ENCODE data around the gene ALOX5AP.
"Not testable (repeated sequence)": the region's sequence is repeated elsewhere in the genome, so short reads cannot be mapped to it uniquely, and the experiment has no call there.

ALOX5AP gene

GRCh38 chr13:30737511-30738337 is 2.4 kb downstream of the ALOX5AP start:
- DNase-seq (ENCODE audit: low read depth, low spot score): no peak

DNA sequence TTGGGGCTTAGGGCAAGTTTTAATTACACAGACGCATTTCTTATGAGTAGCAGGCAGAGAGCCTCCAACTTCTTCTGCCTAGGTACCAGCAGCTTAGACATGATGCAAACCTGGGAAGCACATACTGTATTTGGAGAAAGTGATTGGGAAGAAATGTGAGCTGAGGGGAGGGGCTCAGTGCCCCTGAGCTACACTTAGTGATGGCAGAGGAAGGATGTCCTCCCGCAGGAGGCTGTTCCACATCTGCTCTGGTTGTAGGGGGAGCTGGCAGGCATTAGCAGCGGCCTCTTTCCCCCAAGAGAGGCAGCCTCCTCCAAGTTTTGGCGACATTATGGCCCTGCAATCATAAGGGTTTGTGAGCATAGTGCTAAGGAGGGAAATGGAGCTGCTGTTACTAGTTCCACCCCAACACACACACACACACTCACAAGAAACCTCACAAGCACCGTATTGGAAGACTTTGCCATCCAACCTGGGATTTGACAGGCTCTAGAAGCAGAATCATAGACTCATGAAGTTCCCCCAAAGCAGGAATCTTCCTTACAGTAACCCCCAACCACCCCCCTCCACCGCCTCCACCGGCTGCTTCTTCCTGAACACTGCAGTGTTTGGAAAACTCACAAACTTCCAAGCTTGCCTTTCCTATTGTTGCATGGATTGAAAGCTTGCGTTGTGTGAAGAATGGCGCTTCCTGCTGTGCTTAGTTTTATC is 3.3 kb downstream of the ALOX5AP start:
- no peak for DNase-seq (ENCODE audit: low read depth, low spot score)

DNA sequence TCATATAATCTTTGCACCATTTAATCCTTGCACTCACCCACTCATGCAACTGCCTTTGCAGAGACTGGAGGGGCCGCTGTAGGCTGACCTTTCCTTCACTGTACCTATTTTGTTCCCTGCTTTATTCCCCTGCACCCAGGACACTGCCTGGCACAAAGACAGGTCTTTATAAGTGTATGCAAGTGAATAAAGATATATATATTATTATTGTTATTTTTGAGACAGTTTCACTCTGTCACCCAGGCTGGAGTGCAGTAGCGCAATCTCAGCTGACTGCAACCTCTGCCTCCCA is 3.8 kb downstream of the ALOX5AP start:
- no peak for DNase-seq (ENCODE audit: low read depth, low spot score)

- no peak for DNase-seq (ENCODE audit: low read depth, low spot score)
Observed at GRCh38 chr13:30739761-30740642, 4.7 kb downstream of the ALOX5AP start.

DNA sequence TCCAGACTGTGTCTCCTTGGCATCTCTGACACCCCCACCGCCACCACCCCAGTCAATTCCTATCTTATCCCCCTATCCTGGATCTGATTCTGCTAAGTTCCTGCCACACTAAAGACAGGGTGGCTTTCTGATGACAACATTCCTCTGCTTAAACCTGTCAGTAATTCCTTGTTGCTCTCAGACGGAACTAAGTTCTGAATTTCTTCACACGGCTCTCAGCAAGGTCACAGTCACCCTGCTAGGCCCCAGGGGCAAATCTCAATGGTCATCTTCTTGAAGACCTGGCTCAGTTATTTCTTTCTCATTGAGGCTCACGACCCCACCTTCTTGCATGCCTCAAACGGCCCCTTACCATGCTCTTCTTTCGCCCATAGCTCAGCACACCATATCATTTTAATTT is 7.6 kb downstream of the ALOX5AP start:
- DNase-seq (ENCODE audit: low read depth, low spot score): no peak

DNA sequence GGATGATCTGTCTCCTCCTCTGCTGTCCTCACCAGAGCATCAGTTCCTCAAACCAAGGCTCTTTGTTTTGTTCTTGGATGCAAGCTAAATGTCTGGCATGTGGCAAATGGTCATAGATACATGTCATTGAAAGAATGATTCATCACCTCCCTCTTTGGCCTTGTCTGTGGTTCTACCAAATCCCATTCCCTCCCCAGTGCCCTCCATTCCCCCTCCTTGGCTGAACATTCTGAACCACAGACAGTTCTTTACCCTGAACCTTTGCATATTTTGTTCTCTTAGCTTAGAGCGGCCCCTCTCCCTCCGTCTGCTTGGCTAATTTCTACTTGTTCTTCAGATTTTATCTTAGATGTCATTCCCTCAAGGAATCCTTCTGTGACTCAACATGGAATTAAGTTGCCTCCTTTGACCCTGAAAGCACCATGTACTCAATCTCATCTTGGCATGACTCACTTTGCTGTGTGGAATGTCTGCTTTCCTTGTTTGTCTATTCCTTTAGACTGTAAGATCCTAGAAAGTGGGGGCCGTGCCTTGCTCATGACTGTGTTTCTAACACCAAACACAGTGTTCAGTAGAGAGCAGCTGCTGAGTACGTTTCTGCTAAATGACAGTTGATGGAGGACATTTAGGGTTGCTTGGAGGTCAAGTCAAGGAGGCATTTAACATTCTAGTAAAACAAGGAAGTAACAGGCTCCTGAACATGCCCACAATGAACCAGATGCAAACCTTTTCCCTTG is 8.1 kb downstream of the ALOX5AP start:
- DNase-seq (ENCODE audit: low read depth, low spot score): no peak

DNA sequence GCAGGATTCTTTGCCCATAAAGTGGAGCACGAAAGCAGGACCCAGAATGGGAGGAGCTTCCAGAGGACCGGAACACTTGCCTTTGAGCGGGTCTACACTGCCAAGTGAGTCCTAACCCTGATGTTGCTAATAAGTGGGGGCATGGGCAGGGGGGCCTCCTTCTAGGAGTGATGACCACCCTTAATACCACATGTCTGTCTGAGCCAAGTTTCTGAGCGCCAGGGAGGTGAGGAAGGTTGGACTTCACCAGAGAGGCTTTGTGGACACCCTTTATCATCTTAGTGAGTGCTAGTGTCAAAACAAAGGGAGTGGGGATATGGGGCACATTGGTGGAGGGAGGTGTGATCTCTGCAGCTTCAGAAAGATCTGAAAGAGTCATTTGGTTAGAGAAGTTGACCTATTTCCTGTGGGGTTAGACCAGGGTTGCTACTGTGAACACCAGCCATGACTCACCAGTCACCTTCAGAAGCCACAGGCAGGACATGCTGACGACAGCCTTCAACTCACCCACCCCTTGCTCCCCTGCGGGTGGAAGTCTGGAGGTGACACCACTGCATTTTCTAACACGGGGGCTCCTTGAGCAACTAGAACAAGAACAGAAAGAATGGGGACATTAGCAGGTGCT is 8.8 kb downstream of the ALOX5AP start:
- DNase-seq (ENCODE audit: low read depth, low spot score): no peak

GRCh38 chr13:30744681-30745077 is 9.3 kb downstream of the ALOX5AP start:
- no peak for DNase-seq (ENCODE audit: low read depth, low spot score)

GRCh38 chr13:30745906-30746686 is 10.8 kb downstream of the ALOX5AP start:
- DNase-seq (ENCODE audit: low read depth, low spot score): no peak

DNA sequence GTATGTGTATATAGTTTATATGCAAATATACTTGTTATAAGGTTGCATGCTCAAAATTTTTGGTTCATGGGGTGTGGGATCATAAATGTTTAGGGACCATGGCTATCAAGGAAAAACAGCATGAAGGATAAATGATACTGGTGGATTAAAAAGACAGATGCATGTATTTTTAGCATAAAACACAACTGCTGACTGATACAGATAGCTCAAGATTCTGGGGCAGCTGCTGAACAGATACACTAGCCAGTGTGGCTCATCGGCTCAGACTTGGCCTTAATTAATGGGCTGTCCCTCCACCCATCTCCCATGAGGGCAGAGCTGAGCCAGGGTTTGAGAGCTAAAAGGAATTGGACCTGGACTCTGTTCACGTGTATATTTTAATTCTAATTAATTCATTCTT is 11.4 kb downstream of the ALOX5AP start:
- no peak for DNase-seq (ENCODE audit: low read depth, low spot score)

- DNase-seq (ENCODE audit: low read depth, low spot score): not testable (repeated sequence)
Observed at GRCh38 chr13:30747845-30748244, 12.5 kb downstream of the ALOX5AP start.

- DNase-seq (ENCODE audit: low read depth, low spot score): no peak
Observed at GRCh38 chr13:30748717-30749116, 13.4 kb downstream of the ALOX5AP start.

DNA sequence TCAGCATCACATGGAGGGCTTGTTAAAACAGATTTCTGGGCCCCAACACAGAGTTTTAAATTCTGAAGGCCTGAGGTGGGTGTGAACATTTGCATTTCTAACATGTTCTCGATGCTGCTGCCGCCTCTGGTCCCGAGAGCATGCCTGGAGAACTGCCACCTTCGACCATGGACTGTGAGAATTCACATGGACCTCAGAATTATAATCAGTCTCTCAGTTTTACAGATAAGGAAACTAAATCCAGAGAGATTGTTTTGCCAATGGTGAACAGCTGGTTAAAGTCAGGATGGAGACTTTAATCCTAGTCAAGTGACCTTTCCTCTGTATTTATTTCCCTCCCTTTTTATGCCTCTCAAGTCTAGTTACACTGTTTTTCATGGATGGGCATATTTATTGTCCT is 14.7 kb downstream of the ALOX5AP start:
- DNase-seq (ENCODE audit: low read depth, low spot score): no peak

GRCh38 chr13:30751183-30751933 is 16.0 kb downstream of the ALOX5AP start:
- no peak for DNase-seq (ENCODE audit: low read depth, low spot score)

DNA sequence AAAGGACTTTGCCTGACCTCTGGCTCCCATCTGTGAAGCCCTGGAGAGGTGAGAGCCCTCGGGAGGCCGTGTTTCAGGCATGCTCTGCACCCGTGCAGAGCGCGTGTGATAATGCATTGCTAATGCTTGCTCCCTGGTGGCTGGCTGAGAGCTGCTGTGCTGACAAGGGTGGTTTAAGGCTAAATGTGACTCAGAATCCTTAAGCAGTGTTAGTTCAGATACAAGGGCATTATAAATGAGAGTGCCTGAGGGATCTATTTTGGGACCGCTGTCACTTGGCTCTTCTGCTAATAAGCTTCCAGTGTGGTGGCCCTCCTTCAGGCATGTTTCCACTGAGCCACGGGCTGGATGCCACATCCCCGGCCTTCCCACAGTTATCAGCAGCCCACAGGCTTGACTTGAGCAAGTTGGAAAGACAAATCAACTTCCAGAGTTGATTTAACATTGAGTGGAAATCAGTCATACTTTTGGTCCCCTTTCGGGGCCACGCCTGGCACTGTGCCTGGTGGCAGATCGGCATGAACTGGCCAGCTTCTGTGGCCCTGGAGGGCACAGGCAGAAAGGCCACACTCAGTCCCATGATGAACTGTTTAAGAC is 17.0 kb downstream of the ALOX5AP start:
- no peak for DNase-seq (ENCODE audit: low read depth, low spot score)

GRCh38 chr13:30753030-30753616 is 17.8 kb downstream of the ALOX5AP start:
- no peak for DNase-seq (ENCODE audit: low read depth, low spot score)

GRCh38 chr13:30755678-30756077 is 20.3 kb downstream of the ALOX5AP start:
- DNase-seq (ENCODE audit: low read depth, low spot score): no peak

DNA sequence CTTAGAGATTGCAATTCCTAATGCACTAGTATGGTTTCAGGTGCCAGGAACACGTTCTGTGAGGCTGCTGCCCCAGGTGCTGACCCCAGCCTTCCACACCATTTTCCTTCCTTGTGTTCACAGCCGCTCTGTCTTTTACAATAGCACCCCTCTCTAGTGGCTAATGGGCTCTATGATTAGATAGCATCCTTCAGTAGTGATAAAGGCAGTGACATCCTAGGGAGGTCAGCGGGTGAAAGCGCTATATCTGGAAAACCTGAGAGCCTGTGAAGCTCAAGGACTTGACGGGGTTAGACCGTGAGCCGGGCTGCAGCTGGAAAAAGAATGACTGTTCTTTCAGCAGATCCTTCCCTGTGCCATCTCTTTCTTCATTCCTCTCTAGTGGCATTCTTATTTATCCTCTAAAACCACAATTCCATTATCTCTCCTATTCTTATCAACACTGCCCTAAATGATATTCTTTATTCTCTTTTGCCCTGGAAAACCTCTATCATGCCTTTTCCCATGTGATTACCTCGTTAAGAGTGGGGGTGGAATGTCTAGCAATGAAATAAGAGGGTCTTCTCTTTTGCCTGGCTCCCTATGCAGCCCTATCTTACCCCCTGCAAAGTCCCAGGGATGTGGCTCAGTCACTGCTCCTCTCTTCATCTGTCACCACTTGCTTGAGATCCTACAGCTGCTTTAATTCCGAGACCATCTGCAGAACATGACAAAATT is 21.8 kb downstream of the ALOX5AP start:
- DNase-seq (ENCODE audit: low read depth, low spot score): no peak

All from iPS DF 19.7 (cell line).